Right lobe of liver (tissue), 6 donors: ENCODE results near the gene ZMAT5. TPM values are rescaled to one million over a fixed set of nuclear protein-coding genes. Genes with fewer than 3 reads are reported as not detected.

ENCODE experiments used
- ATAC-seq, 4 donors: fragments of 200-7000 bp; cut with Tn5 transposase; one replicate each; pipeline ENCODE4 v1.9.1; 2020; ENCODE audit warnings: mild to moderate bottlenecking in 4 of 4, moderate library complexity in 4 of 4
- DNase-seq, 3 donors: peaks; one replicate each; pipeline ENCODE4 v3.0.0-alpha.2; 2020
- H3K27ac ChIP-seq, 3 donors: fragments of 200-600 bp; one replicate each; pipeline ENCODE4 v1.8.0; 2022
- H3K27me3 ChIP-seq, 2 donors: fragments of 200-600 bp; one replicate each; pipeline ENCODE4 v1.8.0; 2022
- H3K36me3 ChIP-seq, 4 donors: fragments of 200-600 bp; sonication (generic) in 1 of 4; one replicate each; pipeline versions ENCODE4 v1.5.1 to v1.8.0; 2017 to 2022; ENCODE audit warnings: control low read depth in 1 of 4
- H3K4me1 ChIP-seq, 4 donors: fragments of 200-600 bp; sonication (generic) in 1 of 4; one replicate each; pipeline versions ENCODE4 v1.5.1 to v1.8.0; 2017 to 2022; ENCODE audit warnings: control low read depth in 1 of 4
- H3K4me3 ChIP-seq, 3 donors: fragments of 200-600 bp; one replicate each; pipeline ENCODE4 v1.8.0; 2022
- H3K9me3 ChIP-seq, 4 donors: fragments of 200-600 bp; sonication (generic) in 1 of 4; one replicate each; pipeline versions ENCODE4 v1.5.1 to v1.8.0; 2017 to 2022; ENCODE audit warnings: control low read depth in 1 of 4
- POLR2A ChIP-seq: fragments of 450-650 bp; IDR thresholded peaks from one replicate; pipeline ENCODE4 v1.6.1; 2017; ENCODE audit warnings: antibody characterized with exemption, mild to moderate bottlenecking
- WGBS: methylation state at CpG from one replicate; pipeline ENCODE4 v1.1.6; 2018; ENCODE audit warnings: low coverage, low lambda C conversion rate; ENCODE audit not compliant: insufficient coverage; ENCODE audit errors: missing lambda C conversion rate; 5-methylcytosine and 5-hydroxymethylcytosine counted together
- intact Hi-C, 2 donors: fragments of 100-400 bp; cut with DNase I; formaldehyde crosslinking; loops; one replicate each; pipeline versions ENCODE4 v1.11.2 to v1.14.1; 2022
- total RNA-seq, 6 experiments: library from RNA; depleted of rRNA in 2 of 6; stranded (reverse); fragments of >200 nt in 2 of 6; fragmentation: NEBNext Ultra II Directional in 3 of 6; extraction: Animal tissue kit (Norgen Biotek cat#: 25700) in 3 of 6; gene quantifications; one replicate each; pipeline versions ENCODE4 v1.1.0 to v1.2.4, GENCODE V29; 2016 to 2023
- TF ChIP-seq, protein P1 (sequence below), 4 donors: fragments of 200-600 bp in 3 of 4; fragments of 450-650 bp in 1 of 4; IDR thresholded peaks; one replicate each; pipeline versions ENCODE4 v1.5.1 to v1.8.0; 2016 to 2022; ENCODE audit warnings: antibody characterized with exemption in 4 of 4, mild to moderate bottlenecking in 2 of 4
- donor health status: DM: no; HTN: yes; CAD: no.
- donor health status: DM: no; HTN: no; CAD: no.
- donor health status: DM: no; HTN: no; CAD: no.
- donor health status: DM: no; HTN: yes; CAD: no.
- donor health status: DM: no; HTN: yes; CAD: no.

ZMAT5 gene
- total RNA-seq, 6 experiments from 2014 or later, result 8.9 to 20.5 (median 13.7) TPM

DNA sequence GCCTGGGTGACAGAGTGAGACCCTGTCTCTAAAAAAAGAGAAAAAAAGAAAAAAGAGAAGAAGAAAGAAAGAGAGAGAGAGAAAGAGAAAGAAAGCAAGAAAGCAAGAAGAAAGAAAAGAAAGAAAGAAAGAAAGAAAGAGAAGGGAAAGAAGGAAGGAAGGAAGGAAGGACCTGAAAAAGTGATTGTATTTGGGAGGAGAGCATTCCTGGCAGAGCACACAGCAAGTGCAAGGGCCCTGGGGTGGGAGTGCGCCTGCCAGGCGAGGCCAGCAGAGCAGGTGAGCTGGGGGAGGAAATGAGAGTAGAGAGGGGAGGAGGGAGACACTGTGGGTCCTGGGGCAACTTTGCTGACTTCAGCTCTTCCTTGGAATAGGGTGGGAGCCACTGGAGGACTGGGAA is 54.7 kb downstream of the ZMAT5 start:
- Histone ChIP-seq H3K9me3 (no peaks in the 10 kb centered on the region), H3K4me1 (no peaks in the 10 kb centered on the region), H3K36me3 (no peaks in the 10 kb centered on the region), H3K27me3 (no peaks in the 10 kb centered on the region), H3K4me3 (no peak overlapping the region), H3K27ac (no peak overlapping the region)
- intact Hi-C loops, result no loop called here
- ATAC-seq (no peak), DNase-seq (no peak)
- WGBS, result 83% methylated on average over 2 of the region's 2 CpGs
- TF ChIP-seq, protein P1, sequence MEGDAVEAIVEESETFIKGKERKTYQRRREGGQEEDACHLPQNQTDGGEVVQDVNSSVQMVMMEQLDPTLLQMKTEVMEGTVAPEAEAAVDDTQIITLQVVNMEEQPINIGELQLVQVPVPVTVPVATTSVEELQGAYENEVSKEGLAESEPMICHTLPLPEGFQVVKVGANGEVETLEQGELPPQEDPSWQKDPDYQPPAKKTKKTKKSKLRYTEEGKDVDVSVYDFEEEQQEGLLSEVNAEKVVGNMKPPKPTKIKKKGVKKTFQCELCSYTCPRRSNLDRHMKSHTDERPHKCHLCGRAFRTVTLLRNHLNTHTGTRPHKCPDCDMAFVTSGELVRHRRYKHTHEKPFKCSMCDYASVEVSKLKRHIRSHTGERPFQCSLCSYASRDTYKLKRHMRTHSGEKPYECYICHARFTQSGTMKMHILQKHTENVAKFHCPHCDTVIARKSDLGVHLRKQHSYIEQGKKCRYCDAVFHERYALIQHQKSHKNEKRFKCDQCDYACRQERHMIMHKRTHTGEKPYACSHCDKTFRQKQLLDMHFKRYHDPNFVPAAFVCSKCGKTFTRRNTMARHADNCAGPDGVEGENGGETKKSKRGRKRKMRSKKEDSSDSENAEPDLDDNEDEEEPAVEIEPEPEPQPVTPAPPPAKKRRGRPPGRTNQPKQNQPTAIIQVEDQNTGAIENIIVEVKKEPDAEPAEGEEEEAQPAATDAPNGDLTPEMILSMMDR (IDR thresholded peaks at IDR 0.05), result no peak
- no peak for TF ChIP-seq POLR2A

DNA sequence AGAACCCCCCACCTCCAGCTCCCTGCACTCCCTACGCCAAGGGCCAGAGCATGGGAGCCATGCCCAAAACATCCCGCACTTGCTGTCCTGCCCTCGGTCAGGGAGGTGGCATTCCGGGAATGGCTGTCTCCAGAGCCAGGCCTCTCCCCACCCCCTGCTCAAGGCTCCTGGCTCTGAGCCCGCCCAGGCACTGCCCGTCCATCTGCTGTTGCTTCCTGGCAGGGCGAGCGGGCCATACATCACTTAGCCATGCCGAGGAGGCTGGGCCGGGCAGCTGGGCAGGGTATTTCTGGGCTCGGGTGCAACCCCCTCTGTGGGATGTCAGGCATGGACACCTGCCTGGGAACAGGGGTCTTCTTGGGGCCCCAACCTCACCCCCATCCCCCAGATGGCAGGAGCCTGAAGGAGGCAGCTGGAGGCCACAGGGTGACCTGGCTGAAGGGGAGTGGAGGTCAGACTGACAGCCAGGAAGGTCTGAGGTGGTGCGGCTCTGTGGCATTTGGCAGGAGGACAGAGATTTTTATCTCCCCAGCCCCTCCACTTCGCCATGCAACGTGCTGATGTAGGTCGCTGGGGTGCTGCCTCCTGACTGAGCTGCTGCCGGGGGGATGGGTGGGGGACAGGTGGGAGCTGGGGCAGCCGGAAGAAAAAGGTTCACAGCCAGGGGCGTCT is 55.7 kb downstream of the ZMAT5 start:
- WGBS, result 50% methylated on average over 2 of the region's 18 CpGs
- Histone ChIP-seq H3K9me3 (no peaks in the 10 kb centered on the region), H3K4me1 (no peaks in the 10 kb centered on the region), H3K36me3 (no peaks in the 10 kb centered on the region), H3K27ac (no peak overlapping the region), H3K4me3 (no peak overlapping the region), H3K27me3 (no peaks in the 10 kb centered on the region)
- intact Hi-C loops, result no loop called here
- TF ChIP-seq POLR2A, result no peak
- TF ChIP-seq, protein P1 (IDR thresholded peaks at IDR 0.05), result no peak
- DNase-seq (no peak), ATAC-seq (peak in 1 of 4 donors; percentile 7)

DNA sequence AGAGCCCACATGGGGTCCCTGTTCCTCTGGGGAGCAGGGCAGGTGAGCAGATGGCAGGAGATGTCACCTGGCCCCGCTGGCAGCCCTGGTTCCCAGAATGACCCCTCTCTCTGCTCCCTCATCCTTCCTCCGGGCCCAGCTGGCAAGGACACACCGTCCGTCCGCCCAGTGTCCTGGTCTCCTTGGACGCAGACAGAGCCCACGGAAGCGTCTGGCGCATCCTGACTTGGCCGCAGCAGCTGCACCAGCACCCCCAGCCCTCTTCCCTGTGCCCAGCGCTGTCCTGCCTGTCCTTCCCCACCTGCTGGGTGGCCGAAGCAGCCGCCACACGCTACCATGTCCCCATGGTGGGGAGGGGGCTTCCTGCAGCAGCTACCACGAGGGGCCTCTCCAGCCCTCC is 56.6 kb downstream of the ZMAT5 start:
- Histone ChIP-seq H3K9me3 (no peaks in the 10 kb centered on the region), H3K27me3 (no peaks in the 10 kb centered on the region), H3K27ac (no peak overlapping the region), H3K36me3 (no peaks in the 10 kb centered on the region), H3K4me3 (no peak overlapping the region), H3K4me1 (no peaks in the 10 kb centered on the region)
- ATAC-seq (no peak), DNase-seq (no peak)
- TF ChIP-seq, protein P1 (IDR thresholded peaks at IDR 0.05), result no peak
- TF ChIP-seq POLR2A, result no peak
- 0% methylated on average over 1 of the region's 15 CpGs for WGBS
- intact Hi-C loops, result no loop called here

DNA sequence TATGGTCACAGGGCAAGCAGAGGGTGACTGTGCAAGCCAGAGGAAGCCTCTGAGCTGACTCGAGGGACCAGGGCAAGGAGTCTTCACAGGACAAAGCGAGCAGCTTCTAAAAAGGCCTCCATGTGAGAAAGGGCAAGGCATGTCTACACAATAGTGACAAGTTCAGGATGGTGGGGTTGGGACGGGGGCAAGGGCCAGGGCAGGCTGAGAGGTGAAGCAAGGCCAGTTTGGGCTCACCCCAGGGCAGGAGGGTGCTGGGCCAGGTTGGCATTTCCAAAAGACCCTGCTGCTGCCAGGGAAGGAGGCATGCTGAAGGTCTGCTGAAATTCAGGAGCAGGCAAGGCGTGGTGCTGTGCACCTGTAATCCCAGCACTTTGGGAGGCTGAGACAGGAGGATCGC is 59.3 kb downstream of the ZMAT5 start:
- no peaks in the 10 kb centered on the region for H3K27me3 ChIP-seq
- intact Hi-C loops, result no loop called here
- H3K4me3 ChIP-seq, result no peak overlapping the region
- no peak for TF ChIP-seq POLR2A
- TF ChIP-seq, protein P1 (IDR thresholded peaks at IDR 0.05), result no peak
- no peaks in the 10 kb centered on the region for H3K4me1 ChIP-seq
- no peak overlapping the region for H3K27ac ChIP-seq
- WGBS, result 74% methylated on average over 3 of the region's 5 CpGs
- no peaks in the 10 kb centered on the region for H3K36me3 ChIP-seq
- DNase-seq (no peak), ATAC-seq (no peak)
- no peaks in the 10 kb centered on the region for H3K9me3 ChIP-seq
